LoVo (cell line): Measurements from ENCODE around the gene CDC23.

Experiments used
- DNase-seq: peaks from one replicate; pipeline ENCODE4 v3.0.0-alpha.2; 2016; ENCODE audit warnings: low spot score

Gene CDC23

GRCh38 chr5:138139781-138140090, 73.4 kb downstream of the CDC23 start:
- no peak for DNase-seq

- DNase-seq = no peak
Measured at GRCh38 chr5:138138949-138139780, 74.0 kb downstream of the CDC23 start, which contains the start of gene NME5. Gene NME5 (minus strand): TSS chr5:138139428. CDS start chr5:138138780, 648 bp downstream.
